Mucosa of stomach (tissue), 1 donor: ENCODE results near the gene PDXP.
"Not testable (repeated sequence)": the region's sequence is repeated elsewhere in the genome, so short reads cannot be mapped to it uniquely, and the experiment has no call there.

Experiments used
- H3K27me3 ChIP-seq: one replicate; pipeline ENCODE4 v1.7.0; 2013; ENCODE audit warnings: mild to moderate bottlenecking, low read length; ENCODE audit not compliant: control insufficient read depth, insufficient read depth
- H3K36me3 ChIP-seq: one replicate; pipeline ENCODE4 v1.7.0; 2013; ENCODE audit warnings: low read length; ENCODE audit not compliant: control insufficient read depth, insufficient read depth
- H3K4me1 ChIP-seq: one replicate; pipeline ENCODE4 v1.7.0; 2013; ENCODE audit warnings: mild to moderate bottlenecking, low read length; ENCODE audit not compliant: control insufficient read depth, insufficient read depth
- H3K4me3 ChIP-seq: one replicate; pipeline ENCODE4 v1.7.0; 2013; ENCODE audit warnings: low read length
- H3K9ac ChIP-seq: one replicate; pipeline ENCODE4 v1.7.0; 2013; ENCODE audit warnings: mild to moderate bottlenecking, low read length, moderate library complexity
- H3K9me3 ChIP-seq: one replicate; pipeline ENCODE4 v1.7.0; 2013; ENCODE audit warnings: mild to moderate bottlenecking, low read length, moderate library complexity; ENCODE audit not compliant: control insufficient read depth
- donor health status: Pancreatic carcinoma.

Gene PDXP

DNA sequence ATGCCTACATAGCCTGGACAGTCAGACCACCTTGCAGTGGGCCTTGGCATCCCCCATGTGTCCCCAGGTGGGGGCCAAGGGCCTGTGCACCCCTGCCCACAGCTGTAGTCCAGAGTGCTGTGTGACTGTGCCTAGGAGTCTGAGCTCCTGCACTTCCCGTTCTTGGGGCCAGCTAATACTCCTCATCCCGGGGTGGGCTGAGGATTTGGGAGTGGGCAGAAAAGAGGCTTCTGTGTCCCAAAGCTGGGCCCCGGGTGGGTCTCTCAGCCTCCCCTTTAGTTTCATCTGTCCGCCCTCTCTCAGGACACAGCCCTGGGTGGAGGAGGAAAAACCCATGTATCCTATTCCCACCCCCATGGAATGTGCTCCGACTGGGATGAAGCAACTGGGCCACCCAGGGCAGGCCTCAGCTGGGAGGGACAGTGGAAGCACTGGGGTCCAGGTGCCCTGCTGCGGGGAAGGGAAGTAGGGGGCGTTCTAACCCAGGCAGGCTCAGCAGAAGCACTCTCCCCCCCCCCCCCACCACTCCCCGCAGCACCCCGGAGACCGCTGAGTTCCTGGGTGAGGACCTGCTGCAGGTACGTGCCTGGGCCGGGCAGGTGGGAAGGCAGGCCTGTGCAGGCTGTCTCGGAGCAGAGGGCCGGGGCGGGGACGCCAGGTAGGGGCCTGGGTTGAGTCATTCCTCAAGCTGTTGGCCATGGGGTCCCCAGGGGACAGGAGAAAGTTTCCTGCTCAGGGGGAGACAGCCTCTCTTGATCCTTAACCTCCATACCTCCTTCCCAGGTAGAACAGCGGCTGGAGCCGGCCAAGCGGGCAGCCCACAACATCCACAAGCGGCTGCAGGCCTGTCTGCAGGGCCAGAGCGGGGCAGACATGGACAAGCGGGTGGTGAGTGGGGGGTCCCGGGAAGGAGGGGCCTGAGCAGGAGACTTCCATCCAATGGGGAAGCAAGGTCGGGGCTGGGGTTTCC is 17.6 kb upstream of the PDXP start:
- Histone ChIP-seq H3K9me3 (no peaks in the 10 kb centered on the region), H3K27me3 (no peaks in the 10 kb centered on the region), H3K9ac (peak overlapping the region; percentile 60), H3K36me3 (peaks cover 5% of the 10 kb centered on the region), H3K4me3 (no peak overlapping the region), H3K4me1 (peaks cover 56% of the 10 kb centered on the region)

DNA sequence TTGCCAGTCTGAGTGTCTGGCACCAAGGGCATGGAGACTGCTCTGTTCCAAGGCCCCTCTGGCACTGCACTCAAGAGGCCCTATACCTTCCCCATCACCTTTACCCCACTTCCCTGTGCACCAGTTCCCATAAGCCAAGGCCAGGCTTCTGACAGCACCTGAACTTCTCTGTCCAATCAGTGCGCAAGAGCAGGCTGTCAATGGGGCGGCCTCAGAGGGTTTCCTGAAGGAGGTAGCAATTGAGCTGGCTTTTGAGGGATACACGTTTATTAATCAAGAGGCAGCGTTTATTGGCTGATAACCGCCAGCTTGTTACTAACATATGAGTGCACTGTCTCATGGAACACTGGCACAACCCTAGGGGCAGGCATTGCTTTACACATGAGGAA is 17.0 kb upstream of the PDXP start:
- H3K4me1 ChIP-seq, result peaks cover 56% of the 10 kb centered on the region
- no peaks in the 10 kb centered on the region for H3K27me3 ChIP-seq
- no peak overlapping the region for H3K4me3 ChIP-seq
- peaks cover 5% of the 10 kb centered on the region for H3K36me3 ChIP-seq
- peak overlapping the region; percentile 60 for H3K9ac ChIP-seq
- no peaks in the 10 kb centered on the region for H3K9me3 ChIP-seq

DNA sequence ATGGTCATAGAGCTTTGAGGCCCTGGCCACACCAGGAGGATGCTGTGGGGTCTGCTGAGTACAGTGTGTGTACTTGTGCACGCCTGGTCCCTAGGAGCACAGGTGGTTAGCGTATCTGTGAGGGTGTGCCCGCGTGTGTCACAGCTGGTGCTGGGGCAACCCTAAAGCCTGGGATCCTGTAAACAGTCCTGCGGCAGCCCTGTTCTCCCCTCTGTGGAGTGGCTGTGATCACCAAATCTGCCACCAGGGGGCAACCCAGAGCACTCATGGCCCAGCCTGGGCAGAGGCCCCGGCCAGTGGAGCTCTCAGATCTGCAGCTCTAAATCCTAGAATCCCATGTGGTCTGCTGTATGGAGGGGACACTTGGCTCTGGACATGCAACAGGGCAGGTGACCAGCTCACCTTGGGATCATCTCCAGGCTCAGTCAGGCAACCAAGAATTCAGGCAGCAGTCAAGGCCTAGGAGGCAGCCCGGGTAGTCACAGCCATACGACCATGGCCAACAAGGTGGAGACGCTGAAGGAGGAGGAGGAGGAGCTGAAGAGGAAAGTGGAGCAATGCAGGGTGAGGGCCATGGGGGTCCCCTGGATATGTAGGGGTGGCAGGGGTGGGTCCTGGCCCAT is 15.2 kb upstream of the PDXP start:
- peaks cover 50% of the 10 kb centered on the region for H3K4me1 ChIP-seq
- no peaks in the 10 kb centered on the region for H3K27me3 ChIP-seq
- no peaks in the 10 kb centered on the region for H3K9me3 ChIP-seq
- H3K4me3 ChIP-seq, result no peak overlapping the region
- H3K36me3 ChIP-seq, result peaks cover 5% of the 10 kb centered on the region
- no peak overlapping the region for H3K9ac ChIP-seq

DNA sequence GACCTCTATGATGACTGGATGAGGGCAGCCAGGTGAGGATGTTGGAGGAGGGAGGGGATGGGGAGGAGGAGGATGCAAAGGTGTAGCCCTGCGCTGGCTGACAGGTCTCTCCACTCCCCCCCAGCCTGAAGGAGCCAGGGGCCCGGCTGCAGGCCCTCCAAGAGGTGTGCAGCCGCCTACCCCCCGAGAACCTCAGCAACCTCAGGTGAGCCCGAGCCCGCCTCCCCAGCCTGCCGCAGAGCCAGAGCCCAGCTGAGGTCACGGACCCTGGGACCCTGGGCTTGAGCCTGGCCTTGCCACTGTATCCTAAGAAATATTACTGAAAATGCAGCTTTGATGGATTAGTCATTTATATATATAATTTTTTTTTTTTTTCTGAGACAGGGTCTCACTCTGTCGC is 11.2 kb upstream of the PDXP start:
- Histone ChIP-seq H3K9me3 (no peaks in the 10 kb centered on the region), H3K27me3 (no peaks in the 10 kb centered on the region), H3K4me3 (no peak overlapping the region), H3K36me3 (peaks cover 5% of the 10 kb centered on the region), H3K4me1 (peaks cover 18% of the 10 kb centered on the region), H3K9ac (no peak overlapping the region)

DNA sequence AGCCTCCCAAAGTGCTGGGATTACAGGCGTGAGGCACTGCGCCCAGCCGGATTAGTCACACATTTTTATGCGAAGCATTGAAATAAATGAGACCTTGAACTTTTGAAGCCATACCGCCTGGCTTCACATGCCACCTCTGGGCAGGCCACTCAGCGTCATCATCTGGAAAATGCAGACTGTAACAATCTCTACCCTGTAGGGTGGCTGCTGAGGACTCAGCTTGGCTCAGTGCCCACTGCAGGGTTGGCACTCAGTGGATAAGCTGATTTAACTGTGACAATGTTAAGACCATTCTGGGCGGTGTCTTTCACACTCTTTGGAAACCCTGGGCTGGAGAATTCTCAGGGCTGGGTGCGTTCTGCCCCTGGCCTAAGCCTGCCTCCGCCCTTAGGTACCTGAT is 10.6 kb upstream of the PDXP start:
- peaks cover 5% of the 10 kb centered on the region for H3K36me3 ChIP-seq
- H3K27me3 ChIP-seq, result no peaks in the 10 kb centered on the region
- peaks cover 15% of the 10 kb centered on the region for H3K4me1 ChIP-seq
- no peak overlapping the region for H3K4me3 ChIP-seq
- H3K9ac ChIP-seq, result no peak overlapping the region
- no peaks in the 10 kb centered on the region for H3K9me3 ChIP-seq

DNA sequence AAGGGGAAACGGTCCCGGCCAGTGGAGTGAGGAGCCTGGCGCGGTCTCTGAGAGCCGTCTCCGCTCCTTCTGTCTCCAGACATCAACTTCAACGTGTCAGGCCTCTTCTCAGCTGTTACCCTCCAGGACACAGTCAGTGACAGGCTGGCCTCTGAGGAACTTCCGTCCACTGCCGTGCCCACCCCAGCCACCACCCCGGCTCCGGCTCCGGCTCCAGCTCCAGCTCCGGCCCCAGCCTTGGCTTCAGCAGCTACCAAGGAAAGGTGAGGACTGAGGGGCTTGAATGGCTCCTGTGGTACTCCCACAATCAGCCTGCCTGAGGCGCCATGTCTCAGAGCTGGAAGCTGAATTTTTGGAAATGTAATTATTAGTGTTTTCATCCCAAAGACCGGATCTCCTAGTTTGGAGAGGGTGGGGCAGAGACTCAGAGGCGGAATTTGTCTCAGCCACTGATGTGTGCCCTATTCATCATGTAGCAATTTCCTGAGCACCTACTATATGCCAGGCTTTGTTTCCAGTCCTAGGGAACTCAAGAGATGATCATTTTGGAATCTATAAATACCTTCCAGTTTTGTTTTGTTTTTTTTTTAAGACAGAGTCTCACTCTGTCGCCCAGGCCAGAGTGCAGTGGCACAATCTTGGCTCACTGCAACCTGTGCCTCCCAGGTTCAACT is 7.9 kb upstream of the PDXP start:
- no peak overlapping the region for H3K9ac ChIP-seq
- H3K4me1 ChIP-seq, result peaks cover 7% of the 10 kb centered on the region
- H3K27me3 ChIP-seq, result no peaks in the 10 kb centered on the region
- H3K4me3 ChIP-seq, result no peak overlapping the region
- peaks cover 4% of the 10 kb centered on the region for H3K36me3 ChIP-seq
- no peaks in the 10 kb centered on the region for H3K9me3 ChIP-seq

DNA sequence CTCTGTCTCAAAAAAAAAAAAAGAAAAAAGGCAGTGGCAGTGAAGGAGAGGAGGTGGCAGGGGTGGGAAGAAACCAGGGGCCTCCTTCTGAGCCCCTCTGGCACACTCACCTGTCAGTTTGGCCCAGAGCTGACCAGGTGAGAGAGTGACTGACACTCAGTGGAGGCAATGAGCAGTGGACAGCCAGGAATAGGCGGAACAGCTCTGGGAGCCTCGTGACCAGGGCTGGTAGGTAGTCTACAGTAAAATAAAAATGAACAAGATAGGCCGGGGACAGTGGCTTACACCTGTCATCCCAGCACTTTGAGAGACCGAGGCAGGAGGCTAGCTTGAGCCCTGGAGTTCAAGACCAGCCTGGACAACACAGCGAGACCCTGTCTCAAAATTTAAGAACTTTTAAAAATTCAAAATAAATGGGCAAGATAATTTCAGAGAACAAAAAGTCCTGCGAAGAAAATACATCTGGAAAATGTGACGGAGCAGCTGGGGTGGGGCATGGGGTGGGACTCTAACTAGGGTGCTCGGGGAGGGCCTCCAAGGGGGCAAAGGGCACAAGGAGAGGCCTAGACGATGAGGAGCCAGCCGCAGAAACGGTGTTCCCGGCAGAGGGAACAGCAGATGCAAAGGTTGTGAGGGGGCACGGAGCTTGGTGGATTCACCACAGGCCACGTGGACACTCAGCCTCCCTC is 3.8 kb upstream of the PDXP start:
- no peak overlapping the region for H3K9ac ChIP-seq

DNA sequence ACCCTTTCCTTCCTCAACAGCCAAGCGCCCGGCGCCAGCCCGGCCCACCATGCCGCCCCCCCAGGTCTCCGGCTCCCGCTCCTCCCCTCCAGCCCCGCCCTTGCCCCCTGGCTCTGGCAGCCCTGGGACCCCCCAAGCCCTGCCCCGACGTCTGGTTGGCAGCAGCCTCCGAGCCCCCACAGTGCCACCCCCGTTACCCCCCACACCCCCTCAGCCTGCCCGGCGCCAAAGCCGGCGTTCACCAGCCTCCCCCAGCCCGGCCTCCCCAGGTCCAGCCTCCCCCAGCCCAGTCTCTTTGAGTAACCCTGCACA is 3.3 kb upstream of the PDXP start:
- Histone ChIP-seq H3K36me3 (peaks cover 4% of the 10 kb centered on the region), H3K27me3 (no peaks in the 10 kb centered on the region), H3K9me3 (no peaks in the 10 kb centered on the region), H3K9ac (no peak overlapping the region), H3K4me3 (no peak overlapping the region), H3K4me1 (peaks cover 19% of the 10 kb centered on the region)

More for the DNA sequence above, 3.8 kb upstream of the PDXP start:
- peaks cover 14% of the 10 kb centered on the region for H3K4me1 ChIP-seq
- H3K4me3 ChIP-seq, result no peak overlapping the region
- H3K9me3 ChIP-seq, result no peaks in the 10 kb centered on the region
- H3K27me3 ChIP-seq, result no peaks in the 10 kb centered on the region
- peaks cover 4% of the 10 kb centered on the region for H3K36me3 ChIP-seq

DNA sequence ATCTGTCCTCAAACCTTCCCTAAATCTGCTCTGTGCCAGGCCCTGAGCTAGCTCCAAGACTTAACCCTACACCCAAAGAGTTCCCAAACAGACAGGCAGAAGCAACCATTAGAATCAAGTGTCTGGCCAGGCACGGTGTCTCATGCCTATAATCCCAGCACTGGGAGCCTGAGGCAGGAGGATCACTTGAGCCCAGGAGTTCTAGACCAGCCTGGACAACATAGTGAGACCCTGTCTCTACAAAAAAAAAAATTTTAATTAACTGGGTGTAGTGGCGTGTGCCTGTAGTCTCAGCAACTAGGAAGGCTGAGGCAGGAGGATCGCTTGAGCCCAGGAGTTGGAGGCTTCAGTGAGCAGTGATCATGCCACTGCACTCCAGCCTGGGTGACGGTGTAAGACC is 1.9 kb upstream of the PDXP start:
- H3K27me3 ChIP-seq, H3K9me3 ChIP-seq, H3K4me3 ChIP-seq, H3K36me3 ChIP-seq, H3K9ac ChIP-seq: not testable (repeated sequence)
- H3K4me1 ChIP-seq, result peaks cover 32% of the 10 kb centered on the region

DNA sequence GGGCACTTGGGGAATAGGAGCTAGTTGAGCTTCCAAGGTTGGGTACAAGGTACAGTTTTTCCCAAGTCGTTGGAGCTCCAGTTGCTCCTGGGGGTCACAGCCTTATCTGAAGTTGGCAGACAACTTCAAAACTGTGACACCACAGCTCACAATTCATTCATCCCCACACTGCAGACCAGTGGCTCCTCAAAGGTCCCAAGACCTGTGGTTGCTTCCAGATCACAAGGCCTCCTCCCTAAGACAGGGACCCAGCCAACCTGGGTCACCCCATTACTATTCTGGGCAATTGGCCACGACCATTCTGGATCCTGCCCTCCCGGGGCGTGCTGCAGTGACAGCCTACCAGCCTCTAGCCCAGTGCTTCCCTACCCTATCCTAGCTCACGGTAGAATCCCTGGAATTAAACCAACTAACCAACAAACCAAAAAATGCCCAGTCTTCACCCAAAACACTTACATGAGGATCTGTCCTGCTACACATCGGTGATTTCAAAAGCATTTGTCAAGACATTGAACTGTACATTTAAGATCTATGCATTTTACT is 862 bp upstream of the PDXP start:
- Histone ChIP-seq H3K36me3 (peaks cover 4% of the 10 kb centered on the region), H3K4me1 (peaks cover 32% of the 10 kb centered on the region), H3K27me3 (no peaks in the 10 kb centered on the region), H3K4me3 (peak overlapping the region; percentile 65), H3K9ac (peak overlapping the region; percentile 45), H3K9me3 (no peaks in the 10 kb centered on the region)

DNA sequence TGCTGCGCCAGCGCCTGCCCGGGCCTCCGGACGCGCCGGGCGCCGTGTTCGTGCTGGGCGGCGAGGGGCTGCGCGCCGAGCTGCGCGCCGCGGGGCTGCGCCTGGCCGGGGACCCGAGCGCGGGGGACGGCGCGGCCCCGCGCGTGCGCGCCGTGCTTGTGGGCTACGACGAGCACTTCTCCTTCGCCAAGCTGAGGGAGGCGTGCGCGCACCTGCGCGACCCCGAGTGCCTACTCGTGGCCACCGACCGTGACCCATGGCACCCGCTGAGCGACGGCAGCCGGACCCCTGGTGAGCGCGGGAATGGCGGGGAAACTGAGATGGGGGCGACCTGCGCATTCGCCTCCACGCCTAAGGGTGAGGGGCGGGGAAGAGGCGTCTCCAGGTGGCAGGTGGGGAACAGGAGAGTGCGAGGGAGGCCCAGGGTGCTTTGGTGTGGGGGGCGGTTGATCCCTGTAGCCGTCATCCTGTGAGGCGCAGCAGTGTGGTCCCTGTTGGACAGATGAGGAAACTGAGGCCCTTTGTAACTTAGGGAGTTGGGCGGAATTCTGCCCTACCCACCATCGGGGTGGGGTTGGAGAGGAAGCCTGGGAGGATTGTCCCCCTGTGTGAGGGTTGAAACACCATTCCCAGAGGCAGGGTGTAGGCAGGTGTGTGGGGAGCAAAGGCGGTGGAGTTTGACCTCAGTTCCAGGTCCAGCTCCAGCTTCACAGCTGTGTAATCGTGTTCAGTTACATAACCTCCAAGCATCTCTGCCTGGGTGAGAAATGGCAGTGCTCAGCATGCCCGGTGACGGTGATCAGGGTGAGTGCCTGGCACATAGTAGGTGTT is 758 bp downstream of the PDXP start:
- H3K27me3 ChIP-seq, result no peaks in the 10 kb centered on the region
- peaks cover 32% of the 10 kb centered on the region for H3K4me1 ChIP-seq
- no peaks in the 10 kb centered on the region for H3K9me3 ChIP-seq
- H3K36me3 ChIP-seq, result no peaks in the 10 kb centered on the region
- H3K4me3 ChIP-seq, result peak overlapping the region; percentile 46
- H3K9ac ChIP-seq, result peak overlapping the region; percentile 34
